Amniotic epithelial cell (primary cell): ENCODE measurements around the gene CEP192.

ENCODE experiments used
- DNase-seq: peaks from one replicate; pipeline ENCODE4 v3.0.0-alpha.2; 2010; ENCODE audit warnings: low read depth

The CEP192 gene

DNA sequence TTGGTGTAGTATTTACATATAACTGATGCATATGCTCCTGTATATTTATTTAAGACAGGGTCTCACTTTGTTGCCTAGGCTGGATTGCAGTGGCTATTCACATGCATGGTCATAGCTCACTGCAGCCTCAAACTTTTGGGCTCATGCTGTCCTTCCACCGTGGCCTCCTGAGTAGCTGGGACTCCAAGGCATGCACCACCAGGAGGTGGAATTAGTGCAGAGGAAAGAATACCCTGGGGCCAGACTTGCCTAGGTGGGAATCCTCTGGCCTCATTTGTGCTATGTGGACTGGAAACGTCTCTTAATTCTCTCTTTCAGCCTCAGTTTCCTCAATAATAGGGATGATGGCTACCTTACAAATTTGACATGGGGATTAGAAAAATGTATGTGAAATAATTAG lies 2.3 kb downstream of the CEP192 start:
- DNase-seq, result no peak

- no peak for DNase-seq
Observed at GRCh38 chr18:12995424-12995823, 4.3 kb downstream of the CEP192 start.

- DNase-seq, result no peak
Observed at GRCh38 chr18:12995952-12996477, 4.9 kb downstream of the CEP192 start.

- DNase-seq, result no peak
Observed at GRCh38 chr18:12996661-12997292, 5.6 kb downstream of the CEP192 start.

GRCh38 chr18:12997330-12997729 lies 6.2 kb downstream of the CEP192 start:
- peak; percentile 39 for DNase-seq

DNA sequence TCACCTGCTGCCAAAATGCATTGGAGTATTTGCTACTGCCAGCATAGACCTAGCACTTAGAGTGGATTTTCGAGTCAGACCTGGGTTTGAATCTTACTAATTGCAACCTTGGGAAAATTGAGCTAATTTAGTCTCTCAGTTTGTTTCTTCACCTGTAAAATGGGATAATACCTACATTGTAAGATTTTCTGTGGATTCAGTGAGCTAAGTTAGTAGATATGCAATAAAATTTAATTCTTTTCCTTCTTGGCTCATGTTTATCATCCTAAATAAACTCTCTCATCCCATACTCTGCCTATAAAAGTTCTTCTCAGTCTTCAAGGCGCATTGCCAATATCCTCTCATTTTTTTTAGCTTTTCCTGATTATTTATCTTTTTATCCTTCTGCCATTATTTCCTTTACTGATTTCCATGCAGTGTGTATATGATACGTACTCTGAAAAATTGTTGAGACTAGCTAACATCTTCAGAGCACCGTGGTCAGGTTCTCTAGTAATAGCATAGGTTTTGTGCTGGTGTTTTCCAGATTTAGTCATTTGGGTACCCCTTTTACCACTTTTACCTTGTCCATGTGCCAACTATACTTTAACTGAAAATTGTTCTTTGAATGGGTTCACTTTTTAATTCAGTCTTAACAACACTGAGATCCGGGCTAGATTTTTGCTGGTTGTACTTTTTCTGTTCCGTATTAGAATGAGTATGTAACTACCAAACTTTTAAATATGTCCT lies 7.3 kb downstream of the CEP192 start:
- DNase-seq, result no peak

DNA sequence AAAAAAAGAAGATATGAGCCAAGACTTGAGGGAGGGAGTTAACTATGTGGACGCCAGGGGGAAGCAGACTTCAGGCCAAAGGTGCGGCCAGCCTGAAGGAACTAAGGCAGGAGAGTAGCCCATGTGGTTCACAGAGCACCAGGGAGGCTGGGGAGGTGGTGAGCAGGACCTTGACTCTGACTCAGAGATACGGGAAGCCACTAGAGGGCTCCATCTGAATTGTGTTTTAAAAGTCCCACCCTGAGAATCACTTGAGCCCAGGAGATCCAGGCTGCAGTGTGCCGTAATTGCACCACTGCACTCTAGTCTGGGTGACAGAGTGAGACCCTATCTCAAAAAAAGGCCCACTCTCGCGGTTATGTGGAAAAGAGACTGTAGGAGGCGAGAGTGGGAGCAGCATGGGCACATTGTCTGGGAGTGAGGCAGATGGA lies 12.3 kb downstream of the CEP192 start:
- peak; percentile 91 for DNase-seq

GRCh38 chr18:13004396-13004795 lies 13.2 kb downstream of the CEP192 start:
- peak; percentile 26 for DNase-seq

DNA sequence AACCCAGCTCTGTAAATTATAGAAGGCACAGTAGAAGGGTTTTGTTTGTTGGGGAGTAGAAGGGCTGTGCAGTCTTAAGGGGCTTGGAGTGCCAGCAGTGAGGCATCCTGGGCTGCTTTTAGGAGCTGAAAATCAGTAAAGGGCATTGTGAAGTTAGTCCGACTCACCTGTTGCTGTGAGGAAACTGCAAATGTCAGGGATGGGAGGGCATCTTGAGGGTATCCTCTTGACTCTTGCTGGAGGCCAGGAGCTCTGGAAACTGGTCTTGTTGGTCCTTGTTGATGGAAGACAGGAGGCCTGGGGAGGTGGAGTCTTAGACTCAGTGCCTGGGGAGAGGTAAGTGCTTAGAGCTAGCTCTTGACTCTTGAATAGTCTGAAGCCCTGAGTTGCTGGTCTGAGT lies 14.1 kb downstream of the CEP192 start:
- no peak for DNase-seq

GRCh38 chr18:13006531-13007247 lies 15.5 kb downstream of the CEP192 start:
- DNase-seq, result no peak

DNA sequence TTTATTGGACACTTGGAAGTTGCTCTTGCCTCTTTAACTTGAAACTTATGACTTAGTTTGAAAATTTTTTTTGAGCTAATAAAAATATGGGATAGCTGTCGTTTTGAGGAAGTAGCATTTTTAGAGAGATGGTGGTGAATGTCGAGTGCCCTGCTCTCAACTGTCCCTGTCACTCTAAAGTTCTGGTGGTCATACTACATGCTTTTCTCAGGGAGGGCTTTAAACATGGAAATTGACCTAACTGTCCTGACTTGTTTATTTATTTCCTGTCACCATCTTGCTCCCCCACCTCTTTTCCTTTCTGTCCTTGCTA lies 16.0 kb downstream of the CEP192 start:
- no peak for DNase-seq

- DNase-seq, result no peak
Observed at GRCh38 chr18:13011719-13012118, 20.6 kb downstream of the CEP192 start.

DNA sequence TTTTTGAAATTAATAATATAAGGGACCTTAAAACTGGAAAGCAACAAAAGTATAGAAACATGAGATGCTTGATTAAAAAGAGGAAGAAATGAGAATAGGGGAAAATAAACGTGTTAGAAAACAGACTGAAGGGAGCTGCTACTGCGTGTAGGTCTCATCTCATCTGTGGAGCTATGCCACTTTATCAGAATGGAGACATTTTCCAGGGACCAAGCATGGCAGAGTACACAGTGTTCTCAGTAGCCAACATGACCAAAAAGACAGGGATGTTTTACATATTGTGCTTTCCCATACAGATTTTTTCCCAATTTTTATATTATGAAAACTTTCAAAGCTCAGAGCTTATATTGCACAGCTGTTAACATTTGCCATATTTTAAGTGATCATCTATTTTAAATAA lies 23.1 kb downstream of the CEP192 start:
- DNase-seq, result no peak

DNA sequence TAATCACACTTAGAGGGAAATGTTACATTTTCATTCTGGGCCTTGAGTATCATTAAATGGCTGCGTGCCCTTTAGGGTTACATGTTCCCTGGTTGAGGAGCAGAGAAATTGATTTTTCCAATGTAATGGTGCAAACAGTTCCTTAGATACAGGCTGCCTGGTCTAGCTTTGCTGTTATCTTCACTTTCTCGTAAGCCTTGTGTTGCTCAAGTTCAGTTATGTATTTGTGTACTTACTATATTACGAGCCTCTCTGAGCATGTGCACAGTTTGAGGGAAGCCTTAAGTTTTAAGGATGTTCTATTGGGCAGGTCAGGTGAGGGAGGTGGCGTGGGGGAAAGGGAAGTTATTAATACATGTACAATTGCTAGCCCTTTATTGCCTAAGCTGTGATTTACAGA lies 23.7 kb downstream of the CEP192 start:
- DNase-seq, result no peak

DNA sequence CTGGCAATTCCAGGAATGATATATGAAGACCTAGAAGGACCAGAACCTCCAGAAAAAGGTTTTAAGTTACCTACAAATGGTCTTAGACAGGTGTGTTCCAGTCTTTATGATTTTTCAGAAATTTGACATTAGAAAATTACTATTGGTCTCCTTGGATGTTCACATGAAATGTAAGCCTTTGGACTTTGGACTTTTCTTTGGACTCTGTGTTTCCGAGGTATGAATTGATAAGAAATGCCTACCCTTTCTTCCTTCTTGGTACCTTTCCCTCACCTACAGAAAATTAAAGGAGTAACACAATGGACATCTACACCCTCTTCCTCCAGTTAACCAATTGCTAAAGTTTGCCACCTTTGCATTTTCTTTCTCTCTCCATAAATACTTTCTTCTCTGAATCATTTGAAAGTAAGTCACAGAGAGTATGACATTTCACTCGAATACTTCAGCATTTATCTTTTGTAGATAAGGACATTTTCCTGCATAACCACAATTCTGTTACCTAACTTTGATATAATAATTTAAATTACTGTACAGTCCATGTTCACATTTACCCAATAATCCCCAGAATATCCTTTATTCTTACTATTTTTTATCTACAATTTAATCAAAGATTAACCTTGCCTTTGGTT lies 26.2 kb downstream of the CEP192 start:
- peak; percentile 74 for DNase-seq

DNA sequence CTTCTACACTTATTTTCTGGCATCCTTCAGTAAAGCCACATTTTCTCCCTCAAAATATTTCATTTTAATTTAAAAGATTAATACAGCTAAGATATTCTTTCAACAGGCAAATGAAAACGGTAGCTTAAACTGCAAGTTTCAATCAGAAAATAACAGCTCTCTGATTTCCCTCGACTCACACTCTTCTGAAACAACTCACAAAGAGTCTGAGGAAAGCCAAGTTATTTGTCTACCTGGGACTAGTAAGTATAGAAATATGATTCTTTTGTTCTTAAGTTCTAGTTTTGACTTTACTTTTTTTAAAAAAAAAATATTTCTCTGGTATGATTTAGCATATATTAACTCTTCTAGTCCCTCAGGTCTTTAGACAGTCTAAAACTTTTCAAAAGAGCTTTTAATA lies 27.2 kb downstream of the CEP192 start:
- no peak for DNase-seq

DNA sequence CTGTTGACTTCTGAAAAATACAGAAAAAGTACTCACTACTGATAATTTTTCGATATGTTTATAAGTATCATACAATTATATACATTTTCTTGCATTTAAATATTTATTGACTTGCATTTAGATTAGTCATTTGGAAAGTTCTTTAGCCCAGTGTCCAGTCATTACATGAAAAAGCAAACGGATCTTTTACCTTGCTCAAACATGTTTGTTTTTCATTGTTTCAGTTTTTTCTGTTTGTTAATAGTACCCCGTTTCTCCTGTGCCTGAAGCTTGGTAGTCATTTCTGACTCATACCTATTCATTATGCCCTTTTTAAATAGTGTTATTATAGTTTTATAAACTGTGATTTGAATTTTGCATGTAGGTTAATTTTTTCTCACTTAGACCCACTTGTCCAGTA lies 28.1 kb downstream of the CEP192 start:
- DNase-seq, result no peak

- no peak for DNase-seq
Observed at GRCh38 chr18:13022644-13023043, 31.5 kb downstream of the CEP192 start.

DNA sequence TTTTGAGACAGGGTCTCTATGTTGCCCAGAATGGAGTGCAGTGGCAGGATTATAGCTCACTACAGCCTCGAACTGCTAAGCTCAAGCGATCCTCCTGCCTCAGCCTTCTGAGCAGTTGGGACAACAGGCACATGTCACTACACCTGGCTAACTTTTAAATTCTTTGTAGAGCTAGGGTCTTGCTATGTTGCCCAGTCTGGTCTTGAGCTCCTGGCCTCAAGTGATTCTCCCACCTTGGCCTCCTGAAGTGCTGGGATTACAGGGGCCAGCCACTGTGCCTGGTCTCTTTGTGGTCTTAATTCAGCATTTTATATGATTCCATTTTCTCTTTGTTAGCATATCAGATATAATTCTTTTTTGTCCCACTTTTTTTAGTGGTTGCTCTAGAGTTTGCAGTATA lies 34.1 kb downstream of the CEP192 start:
- no peak for DNase-seq

DNA sequence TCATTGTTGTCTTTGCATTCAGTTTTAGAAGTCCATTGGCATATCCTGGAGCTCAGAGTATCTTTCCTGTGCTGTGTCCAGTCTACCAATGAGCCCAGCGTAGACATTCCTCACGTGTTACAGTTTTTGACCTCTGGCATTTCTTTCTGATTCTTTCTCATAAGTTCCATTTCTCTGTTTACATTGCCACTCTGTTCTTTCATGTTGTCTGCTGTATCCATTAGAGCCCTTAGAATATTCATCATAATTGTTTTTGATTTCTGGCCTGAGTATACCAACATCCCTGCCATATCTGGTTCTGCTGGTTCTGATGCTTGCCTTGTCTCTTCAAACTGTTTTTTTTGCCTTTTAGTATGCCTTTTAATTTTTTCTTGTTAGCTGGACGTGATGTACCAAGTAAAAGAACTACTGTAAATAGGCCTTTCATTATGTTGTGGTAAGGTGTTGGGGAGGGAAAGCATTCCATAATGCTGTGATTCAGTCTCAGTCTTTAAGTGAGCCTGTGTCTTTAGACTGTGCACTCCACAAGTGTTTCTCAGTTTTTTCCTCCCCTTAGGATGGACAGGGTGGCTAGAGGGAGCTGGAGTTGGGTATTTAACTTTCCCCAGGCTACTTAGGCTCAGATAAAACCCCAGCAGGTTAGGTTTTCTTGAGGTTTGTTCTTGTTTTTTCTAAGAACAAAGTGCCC lies 35.6 kb downstream of the CEP192 start:
- DNase-seq, result peak; percentile 63

GRCh38 chr18:13028869-13029268 lies 37.7 kb downstream of the CEP192 start:
- DNase-seq, result no peak

- DNase-seq, result no peak
Observed at GRCh38 chr18:13032173-13032572, 41.0 kb downstream of the CEP192 start.
